ENCODE results near the gene TULP4. TPM values are rescaled to one million over a fixed set of nuclear protein-coding genes. Genes with fewer than 3 reads are reported as not detected.

The TULP4 gene
- total RNA-seq (2022; extraction: Qiagen RNA extraction), result 4.8 to 7.8 TPM (median 5.9 TPM) in 5 replicates

GRCh38 chr6:158312165-158312564 lies at the start of gene TULP4:
TSS of gene TULP4 (plus strand) at chr6:158312465. CDS start at chr6:158314017, 1,552 bp downstream.

GRCh38 chr6:158559895-158560835 lies 247.9 kb downstream of the TULP4 start, which contains the start of gene TMEM181:
TSS of gene TMEM181 (plus strand) at chr6:158560091. CDS start at chr6:158560225, 134 bp downstream.

Other genes with a start within 250 kb of the TULP4 start
- gene SERAC1, start 144.2 kb upstream of the TULP4 start, total RNA-seq (2022; extraction: Qiagen RNA extraction), result 2.4 to 3.7 TPM (median 3.2 TPM) in 5 replicates
- gene GTF2H5, start 144.1 kb upstream of the TULP4 start, total RNA-seq (2022; extraction: Qiagen RNA extraction), result 8.0 to 19.9 TPM (median 18.3 TPM) in 5 replicates
- gene TMEM181, start 247.6 kb downstream of the TULP4 start, total RNA-seq (2022; extraction: Qiagen RNA extraction), result 11.7 to 14.4 TPM (median 13.7 TPM) in 5 replicates